Measurements from ENCODE around the gene LY6G6F.
A peak's percentile ranks its signal among the peaks of the same experiment; 100 is the strongest.

The LY6G6F gene

DNA sequence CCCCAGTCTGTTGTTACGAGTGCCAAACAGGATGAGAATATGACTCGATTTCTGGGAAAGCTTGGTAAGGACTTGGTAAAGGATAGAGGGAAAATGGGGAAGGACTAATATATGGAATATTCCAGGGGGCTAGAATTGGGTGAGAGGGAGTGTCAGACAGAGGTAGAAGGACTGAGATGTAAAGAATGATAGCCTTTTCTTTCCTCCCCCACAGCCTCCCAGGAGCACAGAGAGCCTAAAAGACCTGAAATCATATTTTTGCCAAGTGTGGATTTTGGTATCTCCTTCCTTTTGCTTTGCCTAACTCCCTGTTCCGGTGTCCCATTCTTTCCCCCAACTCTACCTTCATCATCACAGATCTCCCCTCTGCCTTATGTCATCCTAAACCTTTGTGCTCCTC is 36.2 kb downstream of the LY6G6F start:
- DNase-seq = no peak

DNA sequence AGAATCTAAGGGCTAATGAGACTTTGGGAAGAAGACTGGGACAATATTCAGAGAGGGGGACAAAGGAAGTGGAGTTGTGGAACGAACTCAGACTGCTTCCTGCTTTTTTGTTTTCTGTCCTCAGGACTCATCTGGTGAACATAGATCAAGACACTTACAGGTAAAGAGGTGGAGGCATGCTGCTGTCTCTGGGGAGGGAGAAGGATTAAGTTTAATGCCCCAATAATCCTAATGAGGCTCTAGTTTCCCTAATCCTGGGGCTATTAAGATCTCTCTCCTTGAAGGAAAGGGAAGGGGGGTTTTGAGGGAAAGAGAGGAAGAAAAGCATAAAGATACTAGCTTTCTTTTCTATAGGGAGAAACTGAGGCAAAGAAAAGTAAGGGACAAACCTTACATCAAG is 37.8 kb downstream of the LY6G6F start:
- DNase-seq = no peak

DNA sequence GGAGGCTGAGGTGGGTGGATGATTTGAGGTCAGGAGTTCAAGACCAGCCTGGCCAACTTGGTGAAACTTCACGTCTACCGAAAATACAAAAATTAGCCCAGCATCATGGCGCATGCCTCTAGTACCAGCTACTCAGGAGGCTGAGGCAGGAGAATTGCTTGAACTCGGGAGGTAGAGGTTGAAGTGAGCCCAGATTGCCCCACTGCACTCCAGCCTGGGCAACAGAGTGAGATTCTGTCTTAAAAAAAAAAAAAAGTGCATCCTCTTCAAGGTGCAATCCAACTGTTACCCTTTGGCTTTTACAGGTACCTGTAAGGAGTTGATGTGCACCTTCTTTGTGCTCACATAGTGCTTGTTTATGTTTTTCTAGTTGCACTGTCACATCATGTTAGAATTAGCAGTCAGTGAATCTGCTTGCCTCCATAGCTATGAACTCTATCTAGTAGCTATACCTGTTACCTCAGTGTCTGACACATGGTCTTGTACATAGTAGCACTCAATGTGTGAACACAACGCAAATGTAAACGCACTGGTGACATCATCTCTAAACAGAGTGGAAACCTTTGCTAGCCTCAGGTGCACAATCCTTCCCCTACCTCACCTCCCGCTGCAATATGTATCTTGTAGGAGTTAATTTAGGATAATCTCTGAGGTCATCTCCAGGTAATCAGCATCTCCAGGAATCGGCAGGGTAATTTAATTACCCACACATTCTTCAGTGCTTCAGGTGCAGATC is 42.8 kb downstream of the LY6G6F start:
- peak; percentile 21 for DNase-seq

DNA sequence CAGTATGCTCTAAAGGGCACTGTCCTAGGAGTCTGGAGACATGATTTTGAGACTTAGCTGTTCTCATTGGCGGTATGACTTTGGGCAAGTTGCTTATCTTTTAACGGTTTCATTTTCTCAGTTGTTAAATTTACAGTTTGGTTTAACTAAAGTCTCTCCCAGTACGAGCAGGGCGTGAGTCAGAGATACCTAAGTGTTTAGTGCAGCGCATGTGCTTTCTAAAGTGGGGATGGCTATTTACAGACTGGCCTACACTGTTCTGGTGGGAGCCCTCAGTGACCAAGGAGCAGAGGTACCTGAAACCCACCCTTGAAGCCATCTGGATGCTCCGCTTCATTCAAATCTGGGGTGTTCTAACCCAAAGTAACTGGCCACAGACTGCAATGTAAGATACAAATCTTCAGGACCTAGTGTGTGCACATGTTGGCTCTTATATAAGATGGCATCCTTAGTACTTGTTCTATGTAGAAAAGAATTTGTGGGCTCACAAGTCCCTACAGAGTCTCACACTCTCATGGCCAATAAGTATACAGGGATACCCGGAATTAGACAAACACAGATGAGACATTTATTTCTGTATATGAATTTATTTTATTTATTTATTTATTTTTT is 43.9 kb downstream of the LY6G6F start:
- no peak for DNase-seq

DNA sequence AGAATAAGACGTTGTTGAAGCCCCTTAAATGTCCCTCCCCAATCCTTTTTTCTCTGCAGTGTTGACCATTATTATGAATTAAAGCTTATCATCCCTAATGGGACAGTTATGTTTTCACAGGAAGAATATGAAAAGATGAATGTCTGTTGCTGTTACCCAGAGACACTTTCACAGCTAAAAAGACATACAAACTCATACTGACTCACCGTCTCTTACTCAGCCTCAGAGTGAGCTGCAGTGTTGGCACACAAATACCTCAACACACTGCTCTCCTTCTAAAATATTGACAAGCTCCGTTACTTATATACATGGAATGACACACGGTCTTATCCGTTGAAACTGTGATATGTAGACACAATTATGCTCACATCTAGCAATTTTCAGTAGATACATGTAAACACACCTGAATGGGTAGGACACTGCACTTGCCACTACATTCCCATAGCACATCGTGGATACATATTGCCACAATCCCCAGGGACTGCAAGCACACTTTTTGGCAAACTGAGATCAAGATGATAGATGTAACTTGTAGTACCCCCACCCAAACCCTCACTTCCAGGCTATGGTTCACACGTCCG is 46.2 kb downstream of the LY6G6F start:
- no peak for DNase-seq

DNA sequence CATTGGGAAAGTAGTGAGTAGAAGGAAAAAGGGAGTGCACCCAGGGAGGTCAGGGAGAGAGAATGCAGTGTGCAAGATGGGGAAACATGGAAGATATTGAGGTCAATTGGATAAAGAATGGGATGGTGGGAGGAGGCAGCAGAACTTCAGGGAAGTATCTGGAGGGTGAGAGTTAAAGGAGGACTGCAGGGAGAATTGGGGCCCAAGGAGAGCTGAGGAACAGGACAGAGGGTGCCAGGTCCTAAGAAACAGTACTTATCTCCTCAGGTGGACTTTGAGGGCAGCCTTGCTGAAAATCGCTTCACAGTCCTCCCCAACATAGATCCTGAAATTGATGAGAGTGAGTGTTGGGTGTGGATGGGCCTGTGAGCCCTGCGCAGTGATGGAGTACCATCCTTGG is 51.6 kb downstream of the LY6G6F start:
- no peak for DNase-seq
